ENCODE results near the gene ZNF581.
A peak's percentile ranks its signal among the peaks of the same experiment; 100 is the strongest.

ZNF581 gene

DNA sequence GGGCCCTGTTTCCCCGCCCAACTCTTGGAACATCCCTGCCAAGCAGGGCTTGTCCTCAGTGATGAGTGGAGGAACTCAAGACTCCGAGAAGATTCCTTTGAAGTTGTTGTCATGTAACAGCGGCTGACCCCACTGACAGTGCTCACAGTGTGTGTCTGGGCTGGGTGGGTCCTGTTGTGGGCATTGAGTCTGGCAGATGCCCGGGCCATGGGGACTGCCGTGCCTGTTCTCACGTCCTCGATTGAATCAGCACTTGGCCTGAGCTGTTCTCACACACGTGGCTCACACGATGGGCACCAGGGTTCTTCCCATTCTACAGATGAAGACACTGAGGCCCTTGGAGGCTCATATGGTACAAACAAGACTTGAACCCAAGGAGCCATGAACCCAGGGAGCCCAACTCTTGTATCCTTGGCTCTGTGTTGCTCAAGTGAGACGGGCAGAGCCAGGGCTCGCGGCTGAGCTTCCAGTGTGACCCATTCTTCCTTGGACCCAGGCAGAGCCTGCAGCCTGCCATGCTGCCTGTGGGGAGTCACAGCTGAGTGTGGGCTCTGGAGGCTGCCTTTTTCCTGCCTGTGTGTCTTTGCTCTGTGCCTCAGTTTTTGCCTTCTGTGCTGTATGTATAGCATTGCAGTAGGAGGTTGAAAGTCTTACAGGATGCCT lies 23.0 kb downstream of the ZNF581 start:
- DNase-seq: no peak

DNA sequence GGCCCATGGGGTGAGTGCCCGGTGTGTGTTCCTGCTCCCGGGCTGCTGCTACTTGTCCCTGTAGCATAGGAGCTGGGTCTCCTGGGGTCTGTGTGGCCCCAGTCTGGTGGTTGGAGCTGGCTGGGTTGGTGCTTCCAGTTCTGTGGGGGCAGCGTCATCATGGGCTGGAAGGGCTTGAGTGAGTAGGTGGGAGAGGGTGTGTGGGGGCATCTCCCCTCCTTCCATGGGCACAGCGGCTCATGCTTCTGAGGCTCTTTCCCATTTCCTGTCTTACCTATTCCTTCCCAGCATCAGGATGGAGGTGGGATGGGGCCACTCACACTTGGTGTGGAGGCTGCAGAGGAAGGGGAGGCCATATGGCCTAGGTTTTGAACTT lies 23.5 kb downstream of the ZNF581 start:
- no peak for DNase-seq

DNA sequence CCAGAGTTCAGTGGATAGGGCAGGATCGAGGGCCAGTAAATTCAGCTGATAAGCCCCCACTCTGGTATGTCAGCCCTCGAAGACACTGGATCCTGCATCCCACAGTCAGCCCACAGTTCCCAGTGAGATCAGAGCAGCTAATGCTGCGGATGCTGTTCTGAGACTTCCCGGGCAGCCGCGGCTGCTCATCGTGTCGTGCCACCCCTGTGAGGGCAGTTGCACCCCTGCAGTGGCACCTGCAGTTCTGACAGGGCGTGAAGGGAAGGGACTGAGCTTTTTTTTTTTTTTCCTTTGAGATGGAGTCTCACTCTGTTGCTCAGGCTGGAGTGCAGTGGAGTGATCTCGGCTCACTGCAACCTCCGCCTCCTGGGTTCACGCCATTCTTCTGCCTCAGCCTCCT lies 24.1 kb downstream of the ZNF581 start:
- DNase-seq: no peak

DNA sequence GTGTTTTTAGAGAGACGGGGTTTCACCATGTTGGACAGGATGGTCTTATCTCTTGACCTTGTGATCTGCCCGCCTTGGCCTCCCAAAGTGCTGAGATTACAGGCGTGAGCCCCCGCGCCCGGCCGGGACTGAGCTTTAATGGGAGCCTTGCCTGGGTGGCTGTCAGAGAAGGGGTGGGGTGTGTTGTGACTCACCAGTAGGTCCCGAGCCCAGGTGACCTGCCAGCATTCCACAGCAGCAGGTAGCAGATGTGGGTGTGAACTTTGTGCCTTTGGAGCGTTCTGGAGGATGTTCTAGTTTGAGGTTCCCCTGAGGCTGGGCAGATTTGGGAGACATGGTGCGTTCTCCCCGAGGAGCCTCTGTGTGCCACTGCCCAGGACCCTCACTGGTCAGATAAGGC lies 24.5 kb downstream of the ZNF581 start:
- DNase-seq: no peak

DNA sequence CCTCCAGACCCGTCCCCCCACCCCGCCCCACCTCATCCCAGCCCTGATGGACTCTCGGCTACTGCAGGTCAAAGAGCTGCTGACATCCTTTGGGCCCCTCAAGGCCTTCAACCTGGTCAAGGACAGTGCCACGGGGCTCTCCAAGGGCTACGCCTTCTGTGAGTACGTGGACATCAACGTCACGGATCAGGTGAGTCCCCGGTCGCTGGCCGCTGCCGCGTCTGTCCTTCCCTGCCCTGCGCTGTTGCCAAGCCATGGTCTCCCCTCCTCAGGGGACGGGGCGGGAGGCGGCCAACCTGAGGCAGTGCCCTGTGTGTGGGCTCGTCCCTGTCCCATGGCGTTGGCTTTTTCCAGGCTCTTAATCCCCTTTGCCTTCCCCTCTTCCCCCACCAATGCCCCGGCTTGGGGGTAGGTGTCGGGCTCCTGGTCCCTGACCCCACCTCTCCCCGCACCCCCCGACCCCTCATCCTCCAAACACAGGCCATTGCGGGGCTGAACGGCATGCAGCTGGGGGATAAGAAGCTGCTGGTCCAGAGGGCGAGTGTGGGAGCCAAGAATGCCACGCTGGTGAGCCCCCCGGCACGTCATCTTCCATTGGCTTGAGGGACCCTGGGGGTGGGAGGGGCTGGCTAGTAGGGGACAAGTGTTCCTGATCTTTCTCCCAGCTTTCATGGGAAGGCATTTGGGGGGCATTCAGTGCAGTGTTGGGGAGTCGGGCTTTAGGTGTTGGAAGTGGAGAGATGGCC lies 25.3 kb downstream of the ZNF581 start:
- no peak for DNase-seq

DNA sequence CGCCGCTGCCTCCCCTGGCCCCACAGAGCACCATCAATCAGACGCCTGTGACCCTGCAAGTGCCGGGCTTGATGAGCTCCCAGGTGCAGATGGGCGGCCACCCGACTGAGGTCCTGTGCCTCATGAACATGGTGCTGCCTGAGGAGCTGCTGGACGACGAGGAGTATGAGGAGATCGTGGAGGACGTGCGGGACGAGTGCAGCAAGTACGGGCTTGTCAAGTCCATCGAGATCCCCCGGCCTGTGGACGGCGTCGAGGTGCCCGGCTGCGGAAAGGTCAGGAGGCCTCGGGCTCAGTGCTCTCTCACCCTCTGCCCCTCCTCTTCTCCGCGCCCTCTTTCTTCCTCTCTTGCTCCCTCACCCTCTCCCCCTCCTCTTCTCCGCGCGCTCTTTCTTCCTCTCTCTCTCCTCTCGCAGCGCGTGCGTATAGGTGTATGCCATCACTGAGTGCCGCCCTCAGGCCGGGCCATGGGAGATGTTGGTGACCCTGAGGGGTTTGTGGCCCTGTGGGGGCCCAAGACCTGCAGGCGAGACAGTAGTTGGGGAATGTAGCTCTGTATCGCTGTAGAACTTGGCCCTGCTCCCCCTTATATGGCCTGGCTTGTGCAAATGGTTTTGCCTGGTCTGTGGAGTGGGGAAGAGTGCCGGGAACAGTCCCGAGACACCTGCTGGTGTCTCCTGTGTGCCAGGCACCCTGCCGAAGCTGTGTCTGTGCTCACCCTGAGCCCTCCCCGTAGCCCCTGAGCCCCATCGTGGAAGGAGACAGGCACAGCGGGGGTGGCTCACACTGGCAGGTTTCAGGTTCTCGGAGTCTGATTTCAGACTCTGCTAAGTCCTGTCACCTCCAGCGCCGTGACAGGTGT lies 26.2 kb downstream of the ZNF581 start:
- no peak for DNase-seq

DNA sequence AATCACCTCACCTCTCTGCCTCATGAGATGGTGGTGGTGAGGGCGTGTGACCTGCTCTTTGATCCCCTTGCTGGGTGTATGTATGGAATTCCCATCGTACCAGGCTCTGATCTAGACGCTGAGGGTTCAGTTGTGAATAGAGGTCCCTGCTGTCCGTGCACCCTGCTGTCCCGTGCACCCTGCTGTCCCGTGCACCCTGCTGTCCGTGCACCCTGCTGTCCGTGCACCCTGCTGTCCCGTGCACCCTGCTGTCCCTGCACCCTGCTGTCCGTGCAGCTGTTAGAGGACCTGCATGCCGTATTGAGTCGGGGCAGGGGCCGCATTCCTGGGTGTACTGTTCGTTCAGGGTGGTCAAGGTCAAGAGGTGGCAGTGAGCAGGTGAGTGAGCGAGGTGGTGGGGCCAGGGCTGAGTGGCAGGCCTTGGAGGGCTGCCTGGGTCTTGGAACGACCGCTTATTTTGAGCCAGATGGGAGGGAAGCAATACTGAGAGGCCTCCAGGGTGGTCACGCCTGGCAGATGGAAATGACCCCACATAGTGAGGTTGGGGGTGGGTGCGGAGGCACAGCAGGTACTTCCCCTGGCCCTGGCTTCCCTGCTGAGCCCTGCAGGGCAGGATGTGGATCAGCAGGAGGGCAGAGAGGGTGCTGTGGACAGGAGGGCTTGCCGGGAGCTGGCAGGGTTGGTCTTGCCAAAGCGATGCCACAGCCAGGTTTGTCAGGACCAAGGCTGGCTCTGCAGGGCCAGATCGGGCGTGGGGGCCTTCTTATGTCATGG lies 27.0 kb downstream of the ZNF581 start:
- peak in 1 of 5 experiments; percentile 32 for DNase-seq

DNA sequence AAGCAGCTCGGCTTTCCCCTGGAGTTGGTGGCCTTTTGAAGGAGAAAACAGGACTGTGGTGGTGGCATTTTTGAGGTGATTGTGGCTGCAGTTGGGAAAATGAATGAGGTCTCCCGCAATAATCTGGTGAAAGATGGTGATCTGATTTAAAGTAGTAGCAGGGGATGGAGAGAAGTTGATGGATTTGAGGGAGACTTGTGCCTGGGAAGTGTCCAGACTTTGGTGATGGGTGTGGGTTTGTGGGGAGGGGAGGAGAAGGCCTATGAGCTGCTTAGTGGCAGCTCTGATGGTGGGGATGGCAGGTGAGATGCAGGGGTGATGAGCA lies 27.6 kb downstream of the ZNF581 start:
- no peak for DNase-seq

DNA sequence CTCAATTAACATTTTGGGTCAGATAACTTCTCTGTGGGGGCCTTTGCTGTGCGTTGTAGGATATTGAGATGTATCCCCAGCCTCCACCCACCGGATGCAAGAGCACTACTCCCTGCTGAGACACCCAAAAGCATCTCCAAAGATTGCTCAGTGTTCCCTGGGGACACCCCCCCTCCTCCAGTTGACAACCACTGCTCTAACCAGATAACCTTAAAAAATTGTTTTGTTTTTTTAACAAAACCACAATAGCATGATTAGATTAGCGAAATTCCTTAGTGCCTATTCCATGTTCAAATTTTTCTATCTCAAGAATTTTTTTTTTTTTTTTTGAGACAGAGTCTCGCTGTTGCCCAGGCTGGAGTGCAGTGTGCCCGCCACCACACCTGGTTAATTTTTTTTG lies 29.0 kb downstream of the ZNF581 start:
- DNase-seq: no peak

DNA sequence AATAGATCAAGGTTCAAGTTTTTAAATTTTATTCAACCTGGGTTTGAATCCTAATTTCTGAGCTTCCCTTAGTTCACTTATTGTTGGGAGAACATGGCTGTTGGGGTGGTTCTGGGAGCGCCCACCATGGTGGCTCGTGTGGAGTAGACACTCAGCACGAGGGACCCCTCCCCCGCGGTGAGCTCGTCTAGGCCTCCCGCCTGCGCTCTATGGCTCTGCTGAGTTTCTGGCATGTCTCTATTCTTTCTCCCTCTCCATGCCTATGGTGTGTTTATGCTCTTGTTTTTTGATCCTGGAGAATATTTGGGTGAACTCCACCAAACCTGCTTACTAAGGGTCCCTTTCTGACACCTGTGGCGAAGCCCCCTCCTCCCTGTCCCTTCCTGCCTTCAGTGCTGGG lies 30.0 kb downstream of the ZNF581 start:
- DNase-seq: no peak

DNA sequence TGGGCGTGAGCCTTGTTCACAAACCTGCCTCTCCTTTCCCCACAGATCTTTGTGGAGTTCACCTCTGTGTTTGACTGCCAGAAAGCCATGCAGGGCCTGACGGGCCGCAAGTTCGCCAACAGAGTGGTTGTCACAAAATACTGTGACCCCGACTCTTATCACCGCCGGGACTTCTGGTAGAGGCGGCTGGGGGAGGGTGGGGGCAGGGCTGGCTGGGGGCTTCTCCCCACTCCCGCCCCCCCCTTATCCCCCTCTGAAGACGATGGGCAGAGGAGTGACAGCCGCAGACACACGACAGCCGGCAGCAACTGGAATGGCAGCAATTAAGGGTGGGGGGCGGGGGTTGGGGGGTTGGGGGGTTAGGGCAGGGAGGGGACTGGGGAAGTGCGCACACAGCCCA lies 30.4 kb downstream of the ZNF581 start:
- no peak for DNase-seq

DNA sequence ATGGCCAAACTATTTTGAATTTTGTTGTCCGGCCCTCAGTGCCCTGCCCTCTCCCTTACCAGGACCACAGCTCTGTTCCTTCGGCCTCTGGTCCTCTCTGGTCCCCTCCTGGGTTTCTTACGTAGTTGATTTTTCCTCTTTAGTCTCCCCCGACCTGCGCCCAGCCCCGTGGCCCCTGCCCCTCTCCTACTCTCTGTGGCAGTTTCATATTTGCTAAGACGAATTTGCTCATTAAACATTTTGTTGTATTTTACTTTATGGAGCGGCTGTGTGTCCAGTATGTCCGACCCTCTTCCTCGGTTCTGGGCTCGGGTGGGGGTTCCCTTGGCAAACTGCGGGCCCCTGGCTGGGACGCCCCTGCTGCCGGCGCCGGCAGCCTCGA lies 31.0 kb downstream of the ZNF581 start:
- no peak for DNase-seq

DNA sequence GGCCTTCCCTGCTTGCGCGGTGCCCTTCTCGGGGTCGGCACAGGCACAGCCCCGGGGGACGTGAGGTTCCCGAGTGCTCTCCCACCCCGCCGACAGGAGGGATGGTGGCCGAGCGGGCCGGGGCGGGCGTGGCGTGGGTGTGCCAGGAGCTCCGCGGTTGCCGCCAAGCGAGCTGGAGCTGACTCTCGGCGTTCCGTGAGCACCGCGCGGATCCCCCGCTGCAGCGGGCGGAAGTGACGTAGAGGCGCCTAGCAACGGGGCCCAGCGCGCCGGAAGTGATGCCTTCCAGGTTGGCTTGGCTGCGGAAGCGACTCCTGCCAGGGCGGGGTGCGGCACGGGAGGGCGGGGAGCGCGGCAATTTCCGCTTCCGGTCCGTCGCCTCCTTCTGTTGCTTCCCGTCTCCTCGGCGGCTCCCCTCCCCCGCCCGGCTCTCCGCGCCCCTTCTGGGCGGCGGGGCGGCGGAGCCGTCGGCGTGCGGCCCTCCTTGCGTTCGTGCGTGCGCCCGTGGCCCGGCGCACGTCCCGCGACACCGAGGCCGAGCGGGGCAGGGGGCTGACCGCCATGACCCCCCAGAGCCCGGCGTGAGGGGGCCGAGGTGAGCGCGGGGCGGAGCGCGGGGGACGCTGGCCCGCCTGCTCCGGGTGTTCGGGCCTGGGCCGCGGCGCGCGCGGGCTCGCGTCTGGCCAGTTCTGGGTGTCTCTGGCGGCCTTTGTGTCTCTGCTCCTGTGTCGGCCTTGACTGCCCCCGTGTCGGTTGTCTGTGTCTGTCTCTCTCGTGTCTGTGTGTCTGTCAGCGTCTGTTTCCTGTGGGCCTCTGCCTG lies 31.6 kb downstream of the ZNF581 start, which contains the start of gene EPN1:
EPN1 (plus strand) TSS at position 386 of the 820 bp plus-strand sequence. CDS start 3,402 bp downstream, outside the sequence.
- DNase-seq: peak; percentile 95 to 99 (median 96)

DNA sequence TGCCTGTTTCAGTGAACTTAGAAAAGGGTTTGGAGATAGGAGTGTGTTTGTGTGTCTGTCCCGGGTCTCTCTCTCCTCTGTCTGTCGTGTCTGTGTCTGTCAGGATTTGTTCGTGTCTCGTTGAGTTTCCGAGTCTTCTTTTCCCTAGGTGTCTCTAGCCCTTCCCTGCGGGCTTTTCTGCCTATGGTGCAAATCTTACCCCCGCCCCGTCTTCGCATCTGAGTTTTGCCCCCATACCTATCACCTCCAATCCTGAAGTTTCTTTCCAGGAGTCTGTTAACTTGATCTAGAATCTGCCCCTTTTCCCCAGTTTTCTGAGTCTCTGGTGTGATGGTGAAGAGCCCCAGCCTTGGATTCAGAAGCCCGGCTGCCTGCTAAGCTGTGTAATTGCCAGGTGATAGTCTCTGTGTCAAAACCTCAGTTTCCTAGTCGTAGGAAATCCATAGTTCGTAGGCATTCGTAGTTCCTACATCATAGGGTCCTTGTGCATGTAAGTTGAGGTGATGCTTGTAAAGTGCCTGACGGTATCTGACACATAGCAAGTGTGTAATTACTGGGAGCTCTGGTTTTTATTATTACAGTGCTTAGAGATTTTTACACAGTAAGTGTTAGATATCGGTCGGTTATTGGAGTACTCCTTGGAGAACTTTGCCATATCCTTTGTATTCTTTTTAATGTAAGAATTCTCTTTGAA lies 32.4 kb downstream of the ZNF581 start:
- DNase-seq: no peak

DNA sequence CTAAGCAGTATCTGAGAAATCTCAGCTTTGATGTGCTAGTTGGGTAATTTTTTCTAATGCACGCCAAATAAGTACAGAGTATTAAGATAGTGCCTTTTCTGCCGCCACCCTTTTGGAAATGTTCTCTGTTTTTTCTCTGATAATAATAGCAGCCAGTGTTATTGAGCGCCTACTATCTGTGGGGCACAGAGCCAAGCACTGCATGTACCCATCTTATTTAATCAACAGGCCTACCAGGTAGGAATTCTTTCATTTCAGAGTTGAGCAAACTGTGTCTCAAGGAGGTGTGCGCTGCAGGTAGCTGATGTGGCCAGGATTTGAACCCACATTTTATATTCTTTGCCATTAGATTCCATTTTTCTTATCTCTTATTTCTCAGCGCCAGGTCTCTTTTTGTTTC lies 32.9 kb downstream of the ZNF581 start:
- DNase-seq: no peak

DNA sequence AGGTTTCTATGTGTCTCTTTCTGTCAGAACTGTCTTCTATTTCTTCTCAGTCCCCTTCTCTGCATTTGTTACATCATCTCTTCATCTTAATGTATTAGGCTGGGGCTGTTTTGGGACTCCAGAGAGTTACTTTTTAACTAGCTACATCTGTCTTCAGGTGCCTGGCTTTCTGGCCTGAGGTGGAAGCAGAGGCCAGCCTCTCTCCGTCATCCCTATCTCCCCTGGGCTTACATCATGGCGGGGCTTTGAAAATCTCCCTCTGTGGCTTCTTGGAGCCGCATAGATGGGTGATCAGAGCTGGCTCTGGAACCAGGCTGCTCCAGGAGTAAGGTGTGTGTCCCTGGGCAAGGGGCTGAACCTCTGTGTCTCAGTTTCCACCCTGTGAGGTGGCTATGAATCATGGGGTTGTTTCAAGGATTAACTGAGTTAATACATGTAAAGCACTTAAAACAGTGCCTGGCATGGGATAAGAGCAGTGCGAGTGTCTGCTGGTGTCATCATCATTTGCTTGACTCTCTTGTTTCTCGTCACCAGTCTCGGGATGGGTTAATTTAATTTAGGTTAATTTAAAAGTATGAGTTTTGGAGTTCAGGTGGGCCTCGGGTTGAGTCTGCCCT lies 33.5 kb downstream of the ZNF581 start:
- no peak for DNase-seq

DNA sequence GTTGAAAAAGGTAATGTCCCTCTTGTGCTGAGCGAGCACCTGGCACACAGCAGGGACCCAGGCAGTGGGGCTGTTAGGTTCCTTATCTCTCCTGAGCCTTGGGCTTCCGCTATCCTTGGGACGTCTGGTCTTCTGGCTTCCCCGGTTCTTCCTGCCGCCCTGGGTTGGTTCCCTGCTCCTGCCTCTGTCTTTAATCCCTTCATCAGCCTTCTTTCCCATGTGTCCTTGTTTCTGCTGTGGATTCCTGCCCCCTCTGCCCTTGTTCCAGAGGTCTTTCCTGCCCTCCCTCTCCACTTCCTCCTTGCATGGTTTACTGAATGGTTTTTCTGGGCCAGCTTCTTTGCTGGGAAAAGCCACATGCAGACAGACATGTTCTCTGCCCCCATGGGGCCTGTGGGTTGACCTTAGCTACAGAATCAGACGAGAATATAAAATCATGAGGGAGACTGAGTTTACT lies 34.2 kb downstream of the ZNF581 start:
- no peak for DNase-seq

DNA sequence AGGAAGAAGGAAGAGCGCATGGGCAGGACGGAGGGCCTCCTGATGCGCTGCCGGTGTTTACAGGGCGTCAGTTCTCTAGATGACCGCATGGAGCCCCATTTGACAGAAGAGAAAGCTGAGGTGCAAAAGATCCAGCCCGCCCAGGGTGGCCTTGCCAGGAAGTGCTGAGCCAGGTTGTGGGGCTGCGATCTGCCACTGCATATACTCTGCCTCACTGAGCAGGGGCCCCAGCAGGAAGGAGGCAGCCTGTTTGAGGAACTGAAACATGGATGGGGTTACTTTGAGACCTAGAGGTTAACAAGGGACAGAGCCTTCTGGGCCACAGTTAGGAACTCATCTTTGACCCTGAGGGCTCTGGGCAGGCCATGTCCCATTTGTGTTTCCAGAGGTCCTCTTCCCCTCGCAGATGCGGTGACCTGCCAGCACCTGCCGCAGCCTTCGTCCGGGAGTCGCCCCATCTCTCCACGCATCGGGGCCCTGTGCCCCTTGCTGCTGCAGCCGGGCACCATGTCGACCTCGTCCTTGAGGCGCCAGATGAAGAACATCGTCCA lies 34.7 kb downstream of the ZNF581 start:
- no peak for DNase-seq

DNA sequence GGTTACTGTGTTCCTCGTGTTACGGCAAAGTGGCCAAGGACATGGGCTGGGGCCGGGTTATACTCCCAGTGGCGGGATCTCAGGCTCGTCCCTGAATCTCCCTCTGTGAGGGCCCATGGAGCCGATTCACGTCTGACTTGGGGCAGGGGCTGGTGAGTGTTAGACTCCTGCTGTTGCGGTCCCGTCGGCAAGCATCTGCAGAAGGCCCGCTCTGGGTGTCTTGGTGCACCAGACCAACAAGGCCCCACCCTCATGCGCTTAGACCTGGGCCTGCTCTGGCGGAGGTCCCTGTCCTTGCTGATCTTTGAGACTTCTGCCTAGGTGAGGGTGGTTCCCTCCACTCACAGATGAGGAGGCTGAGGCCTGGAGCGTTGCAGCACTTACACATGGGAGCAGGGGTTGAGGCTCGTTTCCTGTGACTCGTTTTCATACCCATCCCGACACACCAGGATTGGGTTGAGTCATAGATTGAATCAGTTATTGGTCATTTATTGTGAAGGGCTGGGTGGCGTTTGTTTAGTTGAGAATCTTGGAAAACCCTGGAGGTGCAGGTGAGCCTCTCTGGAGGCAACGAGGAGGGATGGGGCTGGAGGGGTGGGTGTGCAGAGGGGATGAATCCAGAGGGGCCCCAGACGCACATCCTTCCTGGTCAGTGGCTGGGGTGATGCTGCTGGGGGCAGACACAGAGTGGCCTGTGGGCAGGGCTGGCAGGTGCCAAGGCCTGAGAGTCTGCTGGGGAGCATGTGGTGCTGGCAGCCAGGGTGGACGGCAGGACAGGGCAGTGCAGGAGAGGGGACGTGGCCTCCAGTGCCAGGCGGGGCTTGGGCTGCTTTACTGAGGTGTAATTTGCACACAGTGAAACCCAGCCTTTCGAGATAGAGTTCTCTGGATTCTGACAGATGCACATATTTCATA lies 36.2 kb downstream of the ZNF581 start:
- peak in 1 of 5 experiments; percentile 19 for DNase-seq

All from T-helper 2 cell (primary cell).